Body of pancreas (tissue), 4 donors: ENCODE data around the gene SLC4A1AP.

Source experiments
- CTCF ChIP-seq, 7 experiments: fragments of 450-650 bp in 4 of 7; fragments of 200-600 bp in 3 of 7; sonication (generic) in 3 of 7; IDR thresholded peaks; one replicate each; pipeline ENCODE4 v1.5.1; 2016 to 2019; ENCODE audit warnings: antibody characterized with exemption in 7 of 7
- POLR2A ChIP-seq, 3 donors: fragments of 450-650 bp; IDR thresholded peaks; one replicate each; pipeline ENCODE4 v1.6.1; 2016; ENCODE audit warnings: antibody characterized with exemption in 3 of 3, mild to moderate bottlenecking in 2 of 3

DNA sequence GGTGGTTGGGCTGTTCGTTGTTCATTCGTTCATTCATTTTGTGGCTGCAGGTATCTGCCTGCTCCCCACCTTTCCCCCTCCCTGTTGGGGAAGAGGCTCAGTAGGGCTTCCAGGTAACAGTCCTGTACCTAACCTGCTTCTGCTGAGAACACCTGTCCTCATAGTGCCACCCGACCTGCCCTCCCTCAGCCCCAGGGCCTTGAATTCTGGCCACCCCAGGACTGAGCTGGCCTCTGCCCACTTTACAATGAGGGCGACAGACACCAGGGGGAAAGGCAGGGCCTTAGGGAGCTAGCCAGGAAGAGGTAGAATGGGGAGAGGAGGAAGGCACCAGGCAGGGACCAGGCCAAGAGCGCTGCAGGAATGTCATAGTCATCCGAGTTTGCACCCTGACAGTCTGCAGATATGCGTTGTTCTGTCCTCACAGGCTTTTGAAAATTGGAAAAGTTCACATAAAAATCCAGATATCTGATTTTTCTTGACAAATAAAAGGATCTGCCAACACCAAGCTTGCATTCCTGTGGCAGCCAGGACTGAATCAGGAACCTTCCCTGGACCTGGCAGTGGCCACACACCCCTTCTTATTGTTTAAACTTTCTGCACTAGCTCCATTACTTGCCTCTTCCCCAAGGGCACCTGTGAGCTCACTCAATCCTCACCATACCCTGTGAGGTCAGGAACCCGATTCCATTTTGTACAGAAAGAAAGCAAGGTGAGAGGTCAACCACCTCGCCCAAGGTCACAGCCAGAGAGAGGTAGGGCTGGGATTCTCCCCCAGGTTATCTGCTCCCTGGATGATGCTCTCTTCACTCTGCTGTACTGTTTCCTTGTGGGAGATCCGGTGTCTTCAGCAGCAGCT is 72.6 kb downstream of the SLC4A1AP start:
- TF ChIP-seq CTCF (IDR thresholded peaks at IDR 0.05): no peak
- no peak for TF ChIP-seq POLR2A (IDR thresholded peaks at IDR 0.05)
